HepG2 (cell line): ENCODE results near the gene PLEKHA3. TPM values are rescaled to one million over a fixed set of nuclear protein-coding genes. Genes with fewer than 3 reads are reported as not detected.

ENCODE experiments used
- FOXP1 ChIP-seq, 2 experiments: fragments of 450-650 bp in 1 of 2; IDR thresholded peaks; 2 replicates each; pipeline ENCODE4 v1.6.1; 2017 to 2018; ENCODE audit warnings: antibody characterized with exemption in 1 of 2
- KAT2B ChIP-seq: fragments of 150-350 bp; IDR thresholded peaks from 2 replicates; pipeline ENCODE4 v1.6.1; 2014; ENCODE audit warnings: low read depth, low read length, borderline replicate concordance
- KAT8 ChIP-seq: IDR thresholded peaks from 2 replicates; pipeline ENCODE4 v1.6.1; 2016; ENCODE audit warnings: missing genetic modification reagents, missing compliant biosample characterization
- LCORL ChIP-seq, 2 experiments: fragments of 450-650 bp in 1 of 2; sonication (generic) in 1 of 2; formaldehyde crosslinking in 1 of 2; IDR thresholded peaks; 2 replicates each; pipeline versions ENCODE4 v1.5.0 to v1.6.1; 2017 to 2020; ENCODE audit warnings: antibody characterized with exemption in 1 of 2, missing genetic modification reagents in 1 of 2
- MIER2 ChIP-seq: IDR thresholded peaks from 2 replicates; pipeline ENCODE4 v1.6.1; 2016; ENCODE audit warnings: missing biosample characterization, missing genetic modification reagents
- MZF1 ChIP-seq: sonication (generic); formaldehyde crosslinking; IDR thresholded peaks from 2 replicates; pipeline ENCODE4 v1.8.1; 2023; ENCODE audit warnings: mild to moderate bottlenecking, missing genetic modification reagents, borderline replicate concordance
- PAF1 ChIP-seq: IDR thresholded peaks from 2 replicates; pipeline ENCODE4 v1.6.1; 2016; ENCODE audit warnings: missing genetic modification reagents, missing compliant biosample characterization
- PPARG ChIP-seq: conservative IDR thresholded peaks from 2 replicates; pipeline ENCODE4 v1.6.1; 2016; ENCODE audit warnings: missing biosample characterization, missing genetic modification reagents
- RARA ChIP-seq: IDR thresholded peaks from 2 replicates; pipeline ENCODE4 v1.6.1; 2016; ENCODE audit warnings: missing genetic modification reagents, missing compliant biosample characterization
- REPIN1 ChIP-seq: sonication (generic); formaldehyde crosslinking; IDR thresholded peaks from 2 replicates; pipeline ENCODE4 v1.8.0; 2022; ENCODE audit warnings: missing genetic modification reagents, low read depth, mild to moderate bottlenecking, borderline replicate concordance
- SNAPC4 ChIP-seq: sonication (generic); formaldehyde crosslinking; IDR thresholded peaks from 2 replicates; pipeline ENCODE4 v1.4.0; 2020; ENCODE audit warnings: mild to moderate bottlenecking, missing genetic modification reagents
- SYNCRIP ChIP-seq: fragments of 200-400 bp; formaldehyde crosslinking; IDR thresholded peaks from 2 replicates; pipeline ENCODE4 v1.6.1; 2018; ENCODE audit warnings: mild to moderate bottlenecking, low read depth, low read length; ENCODE audit not compliant: insufficient read depth
- TGIF2 ChIP-seq: IDR thresholded peaks from 2 replicates; pipeline ENCODE4 v1.6.1; 2016; ENCODE audit warnings: control low read depth, missing compliant biosample characterization
- ZBTB34 ChIP-seq: sonication (generic); formaldehyde crosslinking; IDR thresholded peaks from 2 replicates; pipeline ENCODE4 v1.8.0; 2022; ENCODE audit warnings: mild to moderate bottlenecking, missing genetic modification reagents
- ZBTB38 ChIP-seq: sonication (generic); formaldehyde crosslinking; IDR thresholded peaks from 2 replicates; pipeline ENCODE4 v1.5.1; 2020; ENCODE audit warnings: mild to moderate bottlenecking, missing genetic modification reagents
- ZFP36L1 ChIP-seq: sonication (generic); formaldehyde crosslinking; IDR thresholded peaks from 2 replicates; pipeline ENCODE4 v1.8.0; 2022; ENCODE audit warnings: mild to moderate bottlenecking, missing genetic modification reagents, moderate library complexity
- ZNF503 ChIP-seq: sonication (generic); formaldehyde crosslinking; IDR thresholded peaks from 2 replicates; pipeline ENCODE4 v1.4.0; 2020; ENCODE audit warnings: missing genetic modification reagents
- ZNF800 ChIP-seq: sonication (generic); formaldehyde crosslinking; IDR thresholded peaks from 2 replicates; pipeline ENCODE4 v1.4.0; 2020; ENCODE audit warnings: missing genetic modification reagents
- polyA plus RNA-seq, 8 experiments: library from polyadenylated mRNA; depleted of rRNA in 3 of 8; stranded (reverse) in 7 of 8; unstranded in 1 of 8; fragments of >200 nt; fragmentation: Illumina TruSeq in 4 of 8; extraction: Trizol in 4 of 8; gene quantifications; 2 replicates each; pipeline versions ENCODE4 v1.2.1 to v1.2.3, GENCODE V29; 2011 to 2016; ENCODE audit warnings: low read depth in 4 of 8, missing spikeins in 1 of 8, mixed read lengths in 1 of 8; ENCODE audit not compliant: insufficient read depth in 1 of 8
- total RNA-seq, 5 experiments: library from RNA; depleted of rRNA; stranded (reverse); fragments of >200 nt; fragmentation: Illumina TruSeq; extraction: Trizol; gene quantifications; 2 replicates each; pipeline ENCODE4 v1.2.3, GENCODE V29; 2016; ENCODE audit warnings: low read depth in 1 of 5

Gene PLEKHA3
- total and polyA plus RNA-seq, 2 of the 13 experiments (the other 11 are each of a cell fraction or from before 2014, with no cell fraction given), result 11.7 to 23.1 TPM

- TF ChIP-seq LCORL (IDR thresholded peaks at IDR 0.05) (0 out of 2 replicates have a peak, but pooled peaks have one; percentile 5), LCORL (CRISPR knock-in tag; IDR thresholded peaks at IDR 0.05) (0 out of 2 replicates have a peak, but pooled peaks have one; percentile 18), TGIF2 (CRISPR knock-in tag) (no peak), KAT8 (CRISPR knock-in tag) (peak; percentile 19; the same call in 1 of the 2 replicates), ZFP36L1 (CRISPR knock-in tag) (no peak), ZNF800 (CRISPR knock-in tag) (peak; percentile 67; the same call in 1 of the 2 replicates), RARA (CRISPR knock-in tag) (peak; percentile 63), SYNCRIP (no peak), MZF1 (CRISPR knock-in tag) (no peak), ZNF503 (CRISPR knock-in tag) (peak; percentile 38; the same call in 1 of the 2 replicates), REPIN1 (peak; percentile 33; the same call in 1 of the 2 replicates), PAF1 (CRISPR knock-in tag) (no peak), FOXP1 (IDR thresholded peaks at IDR 0.05) (no peak), FOXP1 (CRISPR knock-in tag; IDR thresholded peaks at IDR 0.05) (peak; percentile 53; the same call in 1 of the 2 replicates), MIER2 (CRISPR knock-in tag) (peak; percentile 55; the same call in 1 of the 2 replicates), KAT2B (peak; percentile 77), PPARG (CRISPR knock-in tag) (peak; percentile 69), ZBTB38 (CRISPR knock-in tag) (no peak), SNAPC4 (CRISPR knock-in tag) (no peak), ZBTB34 (CRISPR knock-in tag) (no peak)
Observed at GRCh38 chr2:178469219-178469849, 10.9 kb upstream of the PLEKHA3 start (continued).
